Uterus (tissue), 4 donors: Measurements from ENCODE around the gene PCDH9. TPM values are rescaled to one million over a fixed set of nuclear protein-coding genes. Genes with fewer than 3 reads are reported as not detected.

ENCODE experiments used
- DNase-seq, 2 donors: peaks; one replicate each; pipeline ENCODE4 v3.0.0-alpha.2; 2019 to 2020
- H3K27ac ChIP-seq, 2 donors: fragments of 200-600 bp; sonication (generic); 1 replicate in 1 of 2; 2 replicates in 1 of 2; pipeline ENCODE4 v1.5.1; 2016 to 2018
- H3K27me3 ChIP-seq, 2 donors: fragments of 200-600 bp; sonication (generic); one replicate each; pipeline ENCODE4 v1.5.1; 2018 to 2019; ENCODE audit warnings: control low read depth in 1 of 2
- H3K36me3 ChIP-seq, 2 donors: fragments of 200-600 bp; sonication (generic); one replicate each; pipeline ENCODE4 v1.5.1; 2019; ENCODE audit warnings: control low read depth in 1 of 2
- H3K4me1 ChIP-seq, 2 donors: fragments of 200-600 bp; sonication (generic); one replicate each; pipeline ENCODE4 v1.5.1; 2018 to 2019; ENCODE audit warnings: control low read depth in 1 of 2
- H3K4me3 ChIP-seq, 2 donors: fragments of 200-600 bp; sonication (generic); 1 replicate in 1 of 2; 2 replicates in 1 of 2; pipeline ENCODE4 v1.5.1; 2018 to 2019; ENCODE audit warnings: mild to moderate bottlenecking in 1 of 2
- H3K9me3 ChIP-seq, 2 donors: fragments of 200-600 bp; sonication (generic); one replicate each; pipeline ENCODE4 v1.5.1; 2019; ENCODE audit warnings: control low read depth in 1 of 2
- POLR2A ChIP-seq, 2 donors: fragments of 450-650 bp; IDR thresholded peaks; one replicate each; pipeline ENCODE4 v1.6.1; 2016; ENCODE audit warnings: antibody characterized with exemption in 2 of 2, mild to moderate bottlenecking in 1 of 2, moderate library complexity in 1 of 2
- intact Hi-C: fragments of 100-400 bp; cut with DNase I; formaldehyde crosslinking; loops from one replicate; pipeline ENCODE4 v1.15.1; 2023; ENCODE audit warnings: low total_unique reads
- total RNA-seq, 4 donors: library from RNA; depleted of rRNA in 3 of 4; stranded (reverse); fragments of >200 nt in 3 of 4; gene quantifications; one replicate each; pipeline versions ENCODE4 v1.1.0 to v1.2.4, GENCODE V29; 2014 to 2023
- TF ChIP-seq, protein P1 (sequence below), 4 experiments: fragments of 200-600 bp in 2 of 4; fragments of 450-650 bp in 2 of 4; sonication (generic) in 2 of 4; IDR thresholded peaks; one replicate each; pipeline ENCODE4 v1.5.1; 2016 to 2019; ENCODE audit warnings: antibody characterized with exemption in 4 of 4, mild to moderate bottlenecking in 2 of 4, moderate library complexity in 1 of 4
- donor health status: DM: yes; HTN: yes; CAD: no.

PCDH9 gene
- total RNA-seq, 4 donors from 2014 or later = 0.51 to 45.7 (median 2.1) TPM

DNA sequence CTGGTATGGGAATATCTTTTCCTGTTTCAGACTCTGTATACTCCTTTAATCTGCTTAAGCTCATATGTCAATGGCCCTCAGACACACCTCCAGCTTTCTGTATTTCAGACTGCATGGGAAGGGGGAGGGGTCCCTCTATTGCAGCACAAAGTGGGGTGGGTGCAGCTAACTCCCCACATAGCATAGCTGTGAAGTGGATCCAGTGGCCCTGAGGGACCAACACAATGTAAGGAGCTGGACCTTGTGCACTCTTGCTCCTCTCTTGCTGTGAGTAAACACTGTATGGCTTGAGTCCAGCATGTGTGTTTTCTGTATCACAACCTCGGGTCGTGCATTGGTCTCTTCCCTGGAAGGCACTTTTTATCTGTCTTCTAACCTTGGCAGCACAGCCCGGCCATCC is 669.9 kb downstream of the PCDH9 start:
- no peak overlapping the region for H3K4me3 ChIP-seq
- no peaks in the 10 kb centered on the region for H3K36me3 ChIP-seq
- no peak for DNase-seq
- H3K9me3 ChIP-seq = no peaks in the 10 kb centered on the region
- no peak overlapping the region for H3K27ac ChIP-seq
- no peaks in the 10 kb centered on the region for H3K4me1 ChIP-seq
- TF ChIP-seq POLR2A (IDR thresholded peaks at IDR 0.05) = no peak
- TF ChIP-seq, protein P1, sequence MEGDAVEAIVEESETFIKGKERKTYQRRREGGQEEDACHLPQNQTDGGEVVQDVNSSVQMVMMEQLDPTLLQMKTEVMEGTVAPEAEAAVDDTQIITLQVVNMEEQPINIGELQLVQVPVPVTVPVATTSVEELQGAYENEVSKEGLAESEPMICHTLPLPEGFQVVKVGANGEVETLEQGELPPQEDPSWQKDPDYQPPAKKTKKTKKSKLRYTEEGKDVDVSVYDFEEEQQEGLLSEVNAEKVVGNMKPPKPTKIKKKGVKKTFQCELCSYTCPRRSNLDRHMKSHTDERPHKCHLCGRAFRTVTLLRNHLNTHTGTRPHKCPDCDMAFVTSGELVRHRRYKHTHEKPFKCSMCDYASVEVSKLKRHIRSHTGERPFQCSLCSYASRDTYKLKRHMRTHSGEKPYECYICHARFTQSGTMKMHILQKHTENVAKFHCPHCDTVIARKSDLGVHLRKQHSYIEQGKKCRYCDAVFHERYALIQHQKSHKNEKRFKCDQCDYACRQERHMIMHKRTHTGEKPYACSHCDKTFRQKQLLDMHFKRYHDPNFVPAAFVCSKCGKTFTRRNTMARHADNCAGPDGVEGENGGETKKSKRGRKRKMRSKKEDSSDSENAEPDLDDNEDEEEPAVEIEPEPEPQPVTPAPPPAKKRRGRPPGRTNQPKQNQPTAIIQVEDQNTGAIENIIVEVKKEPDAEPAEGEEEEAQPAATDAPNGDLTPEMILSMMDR (IDR thresholded peaks at IDR 0.05) = no peak
- intact Hi-C loops = no loop called here
- H3K27me3 ChIP-seq = no peaks in the 10 kb centered on the region

DNA sequence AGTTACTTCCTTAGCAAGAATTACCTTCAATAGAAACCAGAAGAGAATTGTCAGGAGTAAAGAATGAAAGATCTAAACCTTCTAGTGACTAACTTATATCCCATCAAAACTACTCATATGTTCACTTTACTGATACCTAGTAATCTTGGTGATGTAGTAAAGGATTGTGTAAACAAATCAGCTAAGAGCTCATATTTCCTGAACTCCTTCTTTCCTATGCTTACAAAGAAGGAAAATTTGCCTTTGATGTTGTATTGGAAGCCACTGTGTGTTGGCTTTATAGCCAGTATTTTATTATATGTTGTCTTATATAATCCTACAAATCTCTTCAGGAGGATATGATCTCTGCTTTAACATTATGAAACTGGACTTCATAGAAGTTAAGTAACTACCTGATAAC is 671.0 kb downstream of the PCDH9 start:
- H3K9me3 ChIP-seq = no peaks in the 10 kb centered on the region
- no peak for TF ChIP-seq POLR2A (IDR thresholded peaks at IDR 0.05)
- TF ChIP-seq, protein P1 (IDR thresholded peaks at IDR 0.05) = no peak
- H3K4me1 ChIP-seq = no peaks in the 10 kb centered on the region
- no peak overlapping the region for H3K27ac ChIP-seq
- intact Hi-C loops = no loop called here
- H3K4me3 ChIP-seq = no peak overlapping the region
- DNase-seq = no peak
- H3K36me3 ChIP-seq = no peaks in the 10 kb centered on the region
- no peaks in the 10 kb centered on the region for H3K27me3 ChIP-seq

DNA sequence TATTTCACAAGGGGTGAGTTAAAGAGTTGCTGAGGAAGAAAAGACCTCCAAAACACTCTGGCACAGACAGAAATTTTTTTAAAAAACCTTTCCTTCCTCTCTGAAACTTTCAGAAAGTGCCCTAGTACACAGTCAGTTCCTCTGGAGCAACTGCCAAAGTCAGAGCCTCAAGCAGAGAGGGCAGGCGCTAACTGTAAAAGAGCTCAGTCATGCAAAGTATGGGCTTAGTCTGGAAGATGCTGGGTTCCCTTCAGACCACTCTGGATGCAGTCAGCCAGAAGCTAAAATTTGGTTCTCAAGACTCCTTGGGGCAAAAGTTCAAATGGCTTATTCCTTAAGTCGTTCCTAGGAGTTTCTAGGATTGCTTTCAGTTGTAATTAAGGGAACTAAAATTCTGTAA is 671.6 kb downstream of the PCDH9 start:
- intact Hi-C loops = no loop called here
- no peak overlapping the region for H3K4me3 ChIP-seq
- DNase-seq = no peak
- no peaks in the 10 kb centered on the region for H3K36me3 ChIP-seq
- H3K4me1 ChIP-seq = no peaks in the 10 kb centered on the region
- H3K27ac ChIP-seq = no peak overlapping the region
- H3K27me3 ChIP-seq = no peaks in the 10 kb centered on the region
- no peak for TF ChIP-seq POLR2A (IDR thresholded peaks at IDR 0.05)
- TF ChIP-seq, protein P1 (IDR thresholded peaks at IDR 0.05) = no peak
- no peaks in the 10 kb centered on the region for H3K9me3 ChIP-seq

DNA sequence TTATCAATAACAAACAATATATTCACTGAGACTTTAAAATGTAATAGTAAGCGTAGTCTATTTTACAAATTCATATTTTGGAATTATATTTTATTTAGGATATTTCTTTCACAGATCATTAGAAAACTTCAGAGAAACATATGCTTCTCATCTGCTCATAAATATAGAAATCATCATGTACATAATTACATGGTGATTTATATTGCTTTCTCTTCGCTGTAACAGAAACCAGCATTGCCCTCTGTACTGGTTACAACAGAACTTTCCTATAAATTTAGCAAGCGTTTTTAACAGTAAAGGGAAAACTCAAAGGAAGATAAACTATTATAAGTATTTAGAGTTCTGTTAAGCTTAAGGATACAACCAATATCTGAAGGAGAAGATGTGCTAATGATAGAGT is 672.8 kb downstream of the PCDH9 start:
- H3K27me3 ChIP-seq = no peaks in the 10 kb centered on the region
- no peaks in the 10 kb centered on the region for H3K9me3 ChIP-seq
- no peaks in the 10 kb centered on the region for H3K4me1 ChIP-seq
- no peak for DNase-seq
- intact Hi-C loops = no loop called here
- TF ChIP-seq, protein P1 (IDR thresholded peaks at IDR 0.05) = no peak
- no peak for TF ChIP-seq POLR2A (IDR thresholded peaks at IDR 0.05)
- no peaks in the 10 kb centered on the region for H3K36me3 ChIP-seq
- H3K27ac ChIP-seq = no peak overlapping the region
- no peak overlapping the region for H3K4me3 ChIP-seq

DNA sequence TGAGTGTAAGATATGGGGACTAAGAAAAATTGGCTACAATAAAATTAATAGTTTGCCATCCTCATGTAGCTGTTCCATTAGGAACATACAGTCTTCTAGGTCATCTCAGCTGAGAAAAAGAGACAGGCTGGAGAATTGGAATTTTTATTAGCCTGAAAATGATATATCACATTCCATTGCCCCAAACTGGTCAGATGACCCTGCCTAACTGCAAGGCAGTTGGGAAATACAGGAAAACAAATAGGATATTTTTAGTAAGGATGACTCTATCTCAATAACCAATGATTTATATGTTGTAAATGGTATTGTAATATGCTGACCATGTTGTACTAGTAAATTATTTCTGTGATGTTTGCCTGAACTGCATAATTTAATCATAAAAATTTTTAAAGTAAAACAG is 673.8 kb downstream of the PCDH9 start:
- H3K27ac ChIP-seq = no peak overlapping the region
- DNase-seq = no peak
- no peaks in the 10 kb centered on the region for H3K27me3 ChIP-seq
- H3K4me1 ChIP-seq = no peaks in the 10 kb centered on the region
- no peaks in the 10 kb centered on the region for H3K36me3 ChIP-seq
- H3K9me3 ChIP-seq = no peaks in the 10 kb centered on the region
- TF ChIP-seq, protein P1 (IDR thresholded peaks at IDR 0.05) = no peak
- no peak for TF ChIP-seq POLR2A (IDR thresholded peaks at IDR 0.05)
- no peak overlapping the region for H3K4me3 ChIP-seq
- intact Hi-C loops = no loop called here
